ENCODE measurements around the gene CDIPT. TPM values are rescaled to one million over a fixed set of nuclear protein-coding genes. Genes with fewer than 3 reads are reported as not detected.

Gene CDIPT
- total and polyA plus RNA-seq, 7 donors = 24.7 to 54.3 (median 34.0) TPM

DNA sequence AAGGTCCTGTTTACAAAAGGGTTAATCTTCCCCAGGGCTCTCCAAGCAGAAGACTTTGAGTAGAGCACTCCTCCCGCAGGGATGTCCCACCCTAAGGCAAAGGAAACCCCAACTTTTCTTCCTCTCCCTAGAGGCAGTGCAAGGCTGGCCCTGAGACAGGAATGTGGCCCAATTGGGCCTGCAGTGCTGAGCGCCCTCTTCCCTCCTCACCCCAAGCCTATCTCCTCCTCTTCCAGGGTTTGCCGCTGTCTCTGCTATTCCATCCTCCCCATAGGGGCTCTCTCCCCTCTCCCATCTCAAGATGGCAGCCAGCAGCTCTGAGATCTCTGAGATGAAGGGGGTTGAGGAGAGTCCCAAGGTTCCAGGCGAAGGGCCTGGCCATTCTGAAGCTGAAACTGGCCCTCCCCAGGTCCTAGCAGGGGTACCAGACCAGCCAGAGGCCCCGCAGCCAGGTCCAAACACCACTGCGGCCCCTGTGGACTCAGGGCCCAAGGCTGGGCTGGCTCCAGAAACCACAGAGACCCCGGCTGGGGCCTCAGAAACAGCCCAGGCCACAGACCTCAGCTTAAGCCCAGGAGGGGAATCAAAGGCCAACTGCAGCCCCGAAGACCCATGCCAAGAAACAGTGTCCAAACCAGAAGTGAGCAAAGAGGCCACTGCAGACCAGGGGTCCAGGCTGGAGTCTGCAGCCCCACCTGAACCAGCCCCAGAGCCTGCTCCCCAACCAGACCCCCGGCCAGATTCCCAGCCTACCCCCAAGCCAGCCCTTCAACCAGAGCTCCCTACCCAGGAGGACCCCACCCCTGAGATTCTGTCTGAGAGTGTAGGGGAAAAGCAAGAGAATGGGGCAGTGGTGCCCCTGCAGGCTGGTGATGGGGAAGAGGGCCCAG is 50.0 kb downstream of the CDIPT start:
- WGBS, 3 donors = 81 to 84% (median 83%) methylated on average over 9 of the region's 9 CpGs
- Histone ChIP-seq H3K27ac (no peak overlapping the region), H3K9me3 (no peaks in the 10 kb centered on the region), H3K4me1 (peaks cover 49% of the 10 kb centered on the region), H3K36me3 (ENCODE audit: insufficient read depth in 1 of 2, low read depth in 1 of 2) (peaks cover 0 to 24% of the 10 kb centered on the region in 2 donors), H3K4me3 (peak overlapping the region; percentile 74), H3K27me3 (ENCODE audit: insufficient read depth in 3 of 3, low read length in 2 of 3) (no peaks in the 10 kb centered on the region)
- TF ChIP-seq, protein P1, sequence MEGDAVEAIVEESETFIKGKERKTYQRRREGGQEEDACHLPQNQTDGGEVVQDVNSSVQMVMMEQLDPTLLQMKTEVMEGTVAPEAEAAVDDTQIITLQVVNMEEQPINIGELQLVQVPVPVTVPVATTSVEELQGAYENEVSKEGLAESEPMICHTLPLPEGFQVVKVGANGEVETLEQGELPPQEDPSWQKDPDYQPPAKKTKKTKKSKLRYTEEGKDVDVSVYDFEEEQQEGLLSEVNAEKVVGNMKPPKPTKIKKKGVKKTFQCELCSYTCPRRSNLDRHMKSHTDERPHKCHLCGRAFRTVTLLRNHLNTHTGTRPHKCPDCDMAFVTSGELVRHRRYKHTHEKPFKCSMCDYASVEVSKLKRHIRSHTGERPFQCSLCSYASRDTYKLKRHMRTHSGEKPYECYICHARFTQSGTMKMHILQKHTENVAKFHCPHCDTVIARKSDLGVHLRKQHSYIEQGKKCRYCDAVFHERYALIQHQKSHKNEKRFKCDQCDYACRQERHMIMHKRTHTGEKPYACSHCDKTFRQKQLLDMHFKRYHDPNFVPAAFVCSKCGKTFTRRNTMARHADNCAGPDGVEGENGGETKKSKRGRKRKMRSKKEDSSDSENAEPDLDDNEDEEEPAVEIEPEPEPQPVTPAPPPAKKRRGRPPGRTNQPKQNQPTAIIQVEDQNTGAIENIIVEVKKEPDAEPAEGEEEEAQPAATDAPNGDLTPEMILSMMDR (IDR thresholded peaks at IDR 0.05) = no peak
- intact Hi-C loops (cut with DNase I) = no loop called here
- ATAC-seq (no peak), DNase-seq (no peak)

DNA sequence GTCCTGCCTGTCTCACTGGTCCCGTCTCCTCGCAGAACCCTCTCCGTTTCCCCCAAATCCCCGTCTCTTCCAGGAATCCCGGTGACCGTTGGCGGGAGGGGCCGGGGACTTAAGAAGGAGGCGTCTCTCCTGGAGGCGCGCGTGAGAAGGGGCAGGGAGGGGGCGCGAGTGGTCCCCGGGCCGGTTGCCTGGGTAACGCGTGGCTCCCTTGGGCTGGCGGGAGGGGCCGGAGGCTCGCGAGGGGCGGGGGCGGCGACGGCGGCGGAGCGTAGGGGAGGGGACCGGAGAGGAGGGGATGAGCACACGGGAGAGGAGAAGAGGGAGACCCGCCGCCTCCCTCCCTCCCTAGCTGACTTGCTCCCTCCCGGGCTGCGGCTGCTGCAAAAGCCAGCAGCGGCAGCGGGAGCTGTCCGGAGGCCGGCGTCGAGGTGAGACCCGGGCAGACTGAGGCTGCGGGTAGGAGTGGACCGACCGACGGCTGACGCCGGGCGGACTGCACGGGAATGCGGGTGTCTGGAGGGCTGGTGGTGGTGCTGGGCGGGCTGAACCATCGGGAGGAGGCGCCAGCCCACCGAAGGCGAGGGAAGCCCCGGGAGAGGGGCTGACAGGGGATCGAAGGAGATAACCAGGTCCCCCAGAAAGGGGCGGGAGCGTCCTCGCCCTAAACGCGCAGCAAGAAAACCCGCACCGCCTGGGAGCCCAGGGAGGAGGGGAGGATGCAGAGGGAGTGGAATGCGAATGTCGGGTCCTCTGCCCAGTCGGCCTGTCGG is 50.9 kb downstream of the CDIPT start, which contains the start of gene PRRT2:
Gene PRRT2, plus strand, starts transcription at position 298 of the 770 bp plus-strand sequence. CDS start 862 bp downstream, outside the sequence.
- H3K4me1 ChIP-seq = peaks cover 47% of the 10 kb centered on the region
- 7 to 11% (median 8%) methylated on average over 41 to 69 of the region's 69 CpGs for WGBS, 3 donors
- peak within 1 kb of the TSS; percentile 89 for H3K27ac ChIP-seq
- DNase-seq (peak; percentile 68 to 77), ATAC-seq (no peak)
- no peaks in the 10 kb centered on the region for H3K27me3 ChIP-seq (ENCODE audit: insufficient read depth in 3 of 3, low read length in 2 of 3)
- H3K9me3 ChIP-seq = no peaks in the 10 kb centered on the region
- H3K4me3 ChIP-seq = peak within 1 kb of the TSS; percentile 74
- TF ChIP-seq, protein P1 (IDR thresholded peaks at IDR 0.05) = no peak
- intact Hi-C loops (cut with DNase I) = no loop called here
- peaks cover 0 to 19% of the 10 kb centered on the region in 2 donors for H3K36me3 ChIP-seq (ENCODE audit: insufficient read depth in 1 of 2, low read depth in 1 of 2)

DNA sequence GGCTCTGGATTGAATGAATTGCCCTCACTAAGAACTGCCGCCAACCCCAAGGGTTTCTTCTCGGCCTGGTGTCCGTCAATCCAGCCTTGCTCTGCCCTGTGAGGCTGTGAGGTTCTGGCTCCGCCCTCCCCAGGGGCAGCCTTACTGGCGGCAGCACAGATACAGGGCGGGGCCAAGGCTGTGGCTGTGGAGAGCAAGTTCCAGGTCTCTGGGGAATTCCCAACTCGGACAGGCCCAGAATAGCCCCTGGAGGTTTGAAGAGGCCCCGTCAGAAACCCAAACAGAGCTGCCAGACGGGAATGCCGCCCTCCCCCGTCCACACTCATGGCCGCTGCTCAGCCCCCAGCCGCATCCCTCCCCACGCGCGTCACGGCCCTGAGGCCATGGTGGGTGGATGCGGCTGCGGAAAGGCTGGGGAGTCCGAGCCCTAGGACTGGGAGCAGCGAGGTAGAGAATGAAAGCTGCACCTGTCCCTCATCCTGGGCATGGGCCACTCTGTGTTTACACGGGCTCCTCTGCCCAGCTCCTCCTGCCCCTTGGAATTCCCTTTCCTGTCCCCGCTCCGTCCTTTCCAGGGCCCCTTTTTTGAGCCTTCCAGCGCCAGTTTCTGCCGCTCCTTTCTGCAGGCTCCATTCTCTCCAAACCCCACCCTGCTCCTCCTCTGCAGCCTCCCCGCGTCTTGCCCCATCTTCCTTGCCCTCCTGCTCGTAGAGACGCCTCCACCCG is 51.7 kb downstream of the CDIPT start:
- H3K4me3 ChIP-seq = peak overlapping the region; percentile 74
- ATAC-seq (peak; percentile 78 to 81 (median 78)), DNase-seq (peak; percentile 96 to 98)
- intact Hi-C loops (cut with DNase I) = no loop called here
- H3K36me3 ChIP-seq (ENCODE audit: insufficient read depth in 1 of 2, low read depth in 1 of 2) = peaks cover 0 to 19% of the 10 kb centered on the region in 2 donors
- 0 to 1% (median 0%) methylated on average over 20 to 31 of the region's 31 CpGs for WGBS, 3 donors
- TF ChIP-seq, protein P1 (IDR thresholded peaks at IDR 0.05) = no peak
- H3K4me1 ChIP-seq = peaks cover 46% of the 10 kb centered on the region
- no peaks in the 10 kb centered on the region for H3K27me3 ChIP-seq (ENCODE audit: insufficient read depth in 3 of 3, low read length in 2 of 3)
- H3K27ac ChIP-seq = peak overlapping the region; percentile 89
- H3K9me3 ChIP-seq = no peaks in the 10 kb centered on the region

DNA sequence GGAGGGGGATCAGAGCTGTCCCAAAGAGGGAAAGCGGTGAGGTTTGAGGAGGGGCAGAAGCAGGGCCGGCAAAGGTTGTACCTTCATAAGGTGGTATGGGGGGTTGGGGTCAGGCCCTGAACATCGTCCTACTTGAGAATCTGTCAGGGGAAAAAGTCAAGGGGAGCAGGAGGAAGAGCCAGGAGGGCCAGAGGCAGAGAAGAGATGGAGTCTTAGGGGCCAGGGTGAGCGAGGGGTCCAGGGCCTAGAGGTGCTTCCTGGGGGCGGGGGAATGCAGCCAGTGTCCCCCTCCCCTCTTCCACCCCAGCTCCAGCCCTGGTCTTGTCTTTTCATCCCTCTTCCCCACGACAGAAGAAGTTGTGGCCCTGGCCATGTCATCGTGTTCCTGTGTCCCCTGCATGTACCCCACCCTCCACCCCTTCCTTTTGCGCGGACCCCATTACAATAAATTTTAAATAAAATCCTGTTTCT is 52.3 kb downstream of the CDIPT start:
- Histone ChIP-seq H3K27me3 (ENCODE audit: insufficient read depth in 3 of 3, low read length in 2 of 3) (no peaks in the 10 kb centered on the region), H3K4me3 (peak overlapping the region; percentile 74), H3K27ac (peak overlapping the region; percentile 89), H3K36me3 (ENCODE audit: insufficient read depth in 1 of 2, low read depth in 1 of 2) (peaks cover 0 to 19% of the 10 kb centered on the region in 2 donors), H3K4me1 (peaks cover 46% of the 10 kb centered on the region), H3K9me3 (no peaks in the 10 kb centered on the region)
- WGBS, 3 donors = 28 to 38% (median 30%) methylated on average over 7 to 9 of the region's 9 CpGs
- peak in 1 of 2 donors; percentile 54 for DNase-seq
- intact Hi-C loops (cut with DNase I) = no loop called here
- ATAC-seq = no peak
- TF ChIP-seq, protein P1 (IDR thresholded peaks at IDR 0.05) = no peak

All from psoas muscle (tissue), 8 donors.